Neutrophil (primary cell): ENCODE results near the gene MSI2.

ENCODE experiments used
- H3K27ac ChIP-seq: fragments of 200-600 bp; sonication (generic); 2 replicates; pipeline ENCODE4 v1.5.1; 2016; ENCODE audit warnings: mild to moderate bottlenecking, moderate library complexity
- H3K27me3 ChIP-seq: fragments of 200-600 bp; sonication (generic); 2 replicates; pipeline ENCODE4 v1.6.0; 2016; ENCODE audit warnings: mild to moderate bottlenecking
- H3K36me3 ChIP-seq: fragments of 200-600 bp; sonication (generic); 2 replicates; pipeline ENCODE4 v1.5.1; 2017
- H3K4me1 ChIP-seq, 2 experiments: fragments of 200-600 bp in 1 of 2; sonication (generic) in 1 of 2; 1 replicate in 1 of 2; 2 replicates in 1 of 2; pipeline versions ENCODE4 v1.5.1 to v1.6.1; 2013 to 2016; ENCODE audit warnings: low read depth in 1 of 2, low read length in 1 of 2, mild to moderate bottlenecking in 1 of 2, moderate library complexity in 1 of 2; ENCODE audit not compliant: control insufficient read depth in 1 of 2, insufficient read depth in 1 of 2
- H3K4me3 ChIP-seq, 2 experiments: fragments of 200-600 bp in 1 of 2; sonication (generic) in 1 of 2; 1 replicate in 1 of 2; 2 replicates in 1 of 2; pipeline ENCODE4 v1.5.1; 2013 to 2016; ENCODE audit warnings: low read depth in 1 of 2, low read length in 1 of 2, mild to moderate bottlenecking in 1 of 2, moderate library complexity in 1 of 2
- H3K9me3 ChIP-seq: fragments of 200-600 bp; sonication (generic); 2 replicates; pipeline ENCODE4 v1.5.1; 2016
- TF ChIP-seq, protein P1 (sequence below): fragments of 200-600 bp; sonication (generic); IDR thresholded peaks from 2 replicates; pipeline ENCODE4 v1.5.1; 2016; ENCODE audit warnings: antibody characterized with exemption

Gene MSI2

DNA sequence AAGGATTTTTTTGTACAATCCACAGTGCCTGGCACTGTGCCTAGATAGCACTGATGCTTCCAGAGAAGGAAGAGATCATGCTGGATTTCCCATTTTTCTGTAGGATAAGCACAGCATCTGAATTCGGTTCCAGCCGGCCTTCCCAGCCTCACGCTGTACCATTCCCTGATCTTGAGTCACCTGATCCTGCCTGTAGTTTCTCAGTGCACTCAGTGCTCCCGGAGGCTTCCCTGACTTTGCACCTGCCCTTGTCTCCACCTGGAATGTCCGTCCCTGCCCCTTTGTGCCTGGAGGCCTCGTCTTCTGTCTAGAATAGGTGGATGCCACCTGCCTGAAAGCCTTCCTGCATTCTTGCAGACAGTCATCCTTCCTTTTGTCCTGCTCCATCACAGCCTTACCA is 308.9 kb downstream of the MSI2 start:
- H3K4me1 ChIP-seq, result peaks cover 0 to 4% of the 10 kb centered on the region in 2 experiments
- H3K9me3 ChIP-seq, result no peaks in the 10 kb centered on the region
- H3K4me3 ChIP-seq, result no peak overlapping the region
- no peaks in the 10 kb centered on the region for H3K36me3 ChIP-seq
- H3K27me3 ChIP-seq, result no peaks in the 10 kb centered on the region
- H3K27ac ChIP-seq, result no peak overlapping the region
- TF ChIP-seq, protein P1, sequence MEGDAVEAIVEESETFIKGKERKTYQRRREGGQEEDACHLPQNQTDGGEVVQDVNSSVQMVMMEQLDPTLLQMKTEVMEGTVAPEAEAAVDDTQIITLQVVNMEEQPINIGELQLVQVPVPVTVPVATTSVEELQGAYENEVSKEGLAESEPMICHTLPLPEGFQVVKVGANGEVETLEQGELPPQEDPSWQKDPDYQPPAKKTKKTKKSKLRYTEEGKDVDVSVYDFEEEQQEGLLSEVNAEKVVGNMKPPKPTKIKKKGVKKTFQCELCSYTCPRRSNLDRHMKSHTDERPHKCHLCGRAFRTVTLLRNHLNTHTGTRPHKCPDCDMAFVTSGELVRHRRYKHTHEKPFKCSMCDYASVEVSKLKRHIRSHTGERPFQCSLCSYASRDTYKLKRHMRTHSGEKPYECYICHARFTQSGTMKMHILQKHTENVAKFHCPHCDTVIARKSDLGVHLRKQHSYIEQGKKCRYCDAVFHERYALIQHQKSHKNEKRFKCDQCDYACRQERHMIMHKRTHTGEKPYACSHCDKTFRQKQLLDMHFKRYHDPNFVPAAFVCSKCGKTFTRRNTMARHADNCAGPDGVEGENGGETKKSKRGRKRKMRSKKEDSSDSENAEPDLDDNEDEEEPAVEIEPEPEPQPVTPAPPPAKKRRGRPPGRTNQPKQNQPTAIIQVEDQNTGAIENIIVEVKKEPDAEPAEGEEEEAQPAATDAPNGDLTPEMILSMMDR, result no peak

DNA sequence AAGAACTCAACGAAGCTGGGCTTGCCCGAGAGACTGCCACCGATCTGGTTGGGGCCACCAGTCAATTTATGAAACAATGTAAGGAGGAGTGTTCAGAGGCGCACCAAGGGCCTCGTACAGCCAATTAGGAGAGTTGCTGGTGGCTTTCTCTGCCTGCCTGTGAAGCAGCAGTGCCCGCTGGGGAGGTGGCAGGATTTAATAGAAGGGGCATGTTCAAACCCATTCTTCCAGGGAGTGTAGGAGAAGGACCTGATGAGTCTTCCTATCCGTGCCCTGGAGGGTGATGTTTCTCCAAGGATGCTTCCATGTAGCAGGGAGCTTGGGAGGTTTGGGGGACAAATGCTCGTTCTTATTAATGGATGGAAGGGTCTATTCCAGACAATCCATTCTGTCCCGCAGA is 310.4 kb downstream of the MSI2 start:
- Histone ChIP-seq H3K27me3 (no peaks in the 10 kb centered on the region), H3K4me1 (no peaks in the 10 kb centered on the region), H3K27ac (no peak overlapping the region), H3K9me3 (no peaks in the 10 kb centered on the region), H3K36me3 (no peaks in the 10 kb centered on the region), H3K4me3 (no peak overlapping the region)
- TF ChIP-seq, protein P1, result no peak

DNA sequence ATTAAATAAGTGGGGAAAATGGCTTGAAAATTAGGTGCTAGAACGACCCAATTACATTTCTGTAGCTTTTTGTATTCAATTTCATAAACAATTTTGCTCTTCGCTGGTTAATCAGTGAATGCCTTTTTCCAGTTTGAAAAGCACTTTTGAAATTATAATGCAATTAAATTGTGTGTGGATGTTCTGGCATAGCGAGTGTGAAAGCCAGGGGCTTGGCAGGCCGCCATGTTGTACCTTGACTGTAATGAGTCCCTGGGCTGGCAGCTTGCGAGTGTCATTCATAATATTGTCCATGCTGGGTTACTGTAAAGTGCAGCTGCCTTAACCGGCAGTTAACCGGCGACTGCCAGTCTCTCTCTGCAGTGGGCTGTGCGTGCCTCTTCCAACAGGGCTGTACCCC is 310.9 kb downstream of the MSI2 start:
- Histone ChIP-seq H3K4me3 (no peak overlapping the region), H3K27ac (no peak overlapping the region), H3K9me3 (no peaks in the 10 kb centered on the region), H3K27me3 (no peaks in the 10 kb centered on the region), H3K4me1 (no peaks in the 10 kb centered on the region), H3K36me3 (no peaks in the 10 kb centered on the region)
- TF ChIP-seq, protein P1, result no peak

- H3K36me3 ChIP-seq, result no peaks in the 10 kb centered on the region
- no peaks in the 10 kb centered on the region for H3K4me1 ChIP-seq
- H3K27me3 ChIP-seq, result no peaks in the 10 kb centered on the region
- H3K27ac ChIP-seq, result no peak overlapping the region
- H3K4me3 ChIP-seq, result no peak overlapping the region
- TF ChIP-seq, protein P1, result no peak
- H3K9me3 ChIP-seq, result no peaks in the 10 kb centered on the region
Observed at GRCh38 chr17:57568340-57568739, 312.0 kb downstream of the MSI2 start.

- TF ChIP-seq, protein P1, result no peak
Observed at GRCh38 chr17:57569021-57569420, 312.7 kb downstream of the MSI2 start.

DNA sequence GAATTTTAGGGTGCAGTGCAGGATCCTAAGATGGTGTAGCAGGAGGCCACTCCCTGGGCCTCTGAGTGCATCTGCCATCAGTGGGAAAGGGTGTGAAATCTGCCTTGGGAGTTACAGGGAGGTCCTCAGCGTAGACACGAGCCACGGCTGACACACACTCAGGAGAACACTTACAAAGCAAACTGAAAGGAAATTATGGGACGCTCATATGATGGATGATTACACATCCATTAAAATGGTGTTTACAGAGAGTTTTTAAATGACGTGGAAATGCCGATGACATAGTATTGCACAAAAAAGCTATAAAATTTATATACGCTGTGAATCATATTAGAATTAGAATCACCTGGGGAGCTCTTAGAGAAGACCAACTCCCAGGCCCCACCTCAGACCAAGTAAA is 313.5 kb downstream of the MSI2 start:
- H3K4me1 ChIP-seq, result no peaks in the 10 kb centered on the region
- H3K27me3 ChIP-seq, result no peaks in the 10 kb centered on the region
- no peaks in the 10 kb centered on the region for H3K36me3 ChIP-seq
- TF ChIP-seq, protein P1, result no peak
- no peak overlapping the region for H3K27ac ChIP-seq
- no peak overlapping the region for H3K4me3 ChIP-seq
- H3K9me3 ChIP-seq, result no peaks in the 10 kb centered on the region

More at GRCh38 chr17:57569021-57569420, 312.7 kb downstream of the MSI2 start:
- H3K27ac ChIP-seq, result no peak overlapping the region
- H3K36me3 ChIP-seq, result no peaks in the 10 kb centered on the region
- H3K27me3 ChIP-seq, result no peaks in the 10 kb centered on the region
- H3K9me3 ChIP-seq, result no peaks in the 10 kb centered on the region
- H3K4me3 ChIP-seq, result no peak overlapping the region
- no peaks in the 10 kb centered on the region for H3K4me1 ChIP-seq
